ENCODE data around the gene RNF130. TPM values are rescaled to one million over a fixed set of nuclear protein-coding genes. Genes with fewer than 3 reads are reported as not detected.

RNF130 gene
- total and polyA plus RNA-seq, 9 of the 15 experiments (the other 6 are each of a cell fraction or from before 2014, with no cell fraction given) = 5.8 to 39.4 (median 27.1) TPM

- Histone ChIP-seq H3K9me1 (ENCODE audit: control insufficient read depth, insufficient read depth, low read length) (no peaks in the 10 kb centered on the region), H3K4me2 (ENCODE audit: insufficient read depth, low read length) (no peak overlapping the region), H3K9ac (ENCODE audit: insufficient read depth in 1 of 2, low read depth in 2 of 2, low read length in 2 of 2) (no peak overlapping the region), H3K79me2 (ENCODE audit: control insufficient read depth, insufficient read depth, low read length) (no peaks in the 10 kb centered on the region), H3K27me3 (ENCODE audit: control insufficient read depth in 2 of 2, insufficient read depth in 2 of 2, low read length in 2 of 2) (no peaks in the 10 kb centered on the region), H3K4me1 (replicated peaks in 1 of 2; ENCODE audit: control insufficient read depth in 2 of 2, insufficient read depth in 2 of 2, low read length in 2 of 2) (peaks cover 21 to 36% of the 10 kb centered on the region in 2 experiments), H3K9me3 (replicated peaks; ENCODE audit: control insufficient read depth, insufficient read depth, low read depth, low read length) (no peaks in the 10 kb centered on the region; the same call in 1 of the 2 replicates), H3K36me3 (ENCODE audit: control insufficient read depth, insufficient read depth, low read length) (no peaks in the 10 kb centered on the region), H3K27ac (ENCODE audit: extremely low read depth, low read depth, low read length) (no peak overlapping the region), H2AFZ (ENCODE audit: low read depth, low read length) (no peak overlapping the region), H3K4me3 (no peak overlapping the region), H4K20me1 (replicated peaks; ENCODE audit: control insufficient read depth, insufficient read depth, low read length) (no peaks in the 10 kb centered on the region)
- intact Hi-C loops (cut with micrococcal nuclease) (no loop called here), in situ Hi-C loops (cut with MboI) (no loop called here)
- ChIA-PET CTCF (ENCODE audit: low intra/inter-chr PET ratio) (no interaction called here), POLR2A (no interaction called here)
- BruUV-seq (replicated peaks) = no TSS peak
- WGBS (ENCODE audit: insufficient coverage, low coverage, missing lambda C conversion rate) = 56% methylated on average over 5 of the region's 5 CpGs
- no peak for DNase-seq (ENCODE audit: extremely low read depth in 1 of 4, low spot score in 3 of 4)
- ATAC-seq = no peak
- FAIRE-seq = no peak
- TF ChIP-seq ZNF165 (CRISPR knock-in tag; IDR thresholded peaks at IDR 0.05; ENCODE audit: borderline replicate concordance) (no peak), SMAD2 (IDR thresholded peaks at IDR 0.05; ENCODE audit: low read depth, low read length) (no peak), ZBTB17 (CRISPR knock-in tag; IDR thresholded peaks at IDR 0.05) (no peak), ZBTB12 (CRISPR knock-in tag; IDR thresholded peaks at IDR 0.05) (no peak), ZNF561 (CRISPR knock-in tag; conservative IDR thresholded peaks at IDR 0.05) (no peak), CREB3 (tag; conservative IDR thresholded peaks at IDR 0.05; ENCODE audit: low read depth) (no peak), ZNF277 (CRISPR knock-in tag; IDR thresholded peaks at IDR 0.05; ENCODE audit: borderline replicate concordance) (no peak)
- TF ChIP-seq, protein P1, sequence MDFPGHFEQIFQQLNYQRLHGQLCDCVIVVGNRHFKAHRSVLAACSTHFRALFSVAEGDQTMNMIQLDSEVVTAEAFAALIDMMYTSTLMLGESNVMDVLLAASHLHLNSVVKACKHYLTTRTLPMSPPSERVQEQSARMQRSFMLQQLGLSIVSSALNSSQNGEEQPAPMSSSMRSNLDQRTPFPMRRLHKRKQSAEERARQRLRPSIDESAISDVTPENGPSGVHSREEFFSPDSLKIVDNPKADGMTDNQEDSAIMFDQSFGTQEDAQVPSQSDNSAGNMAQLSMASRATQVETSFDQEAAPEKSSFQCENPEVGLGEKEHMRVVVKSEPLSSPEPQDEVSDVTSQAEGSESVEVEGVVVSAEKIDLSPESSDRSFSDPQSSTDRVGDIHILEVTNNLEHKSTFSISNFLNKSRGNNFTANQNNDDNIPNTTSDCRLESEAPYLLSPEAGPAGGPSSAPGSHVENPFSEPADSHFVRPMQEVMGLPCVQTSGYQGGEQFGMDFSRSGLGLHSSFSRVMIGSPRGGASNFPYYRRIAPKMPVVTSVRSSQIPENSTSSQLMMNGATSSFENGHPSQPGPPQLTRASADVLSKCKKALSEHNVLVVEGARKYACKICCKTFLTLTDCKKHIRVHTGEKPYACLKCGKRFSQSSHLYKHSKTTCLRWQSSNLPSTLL (IDR thresholded peaks at IDR 0.05) = no peak
- TF ChIP-seq, protein P2, sequence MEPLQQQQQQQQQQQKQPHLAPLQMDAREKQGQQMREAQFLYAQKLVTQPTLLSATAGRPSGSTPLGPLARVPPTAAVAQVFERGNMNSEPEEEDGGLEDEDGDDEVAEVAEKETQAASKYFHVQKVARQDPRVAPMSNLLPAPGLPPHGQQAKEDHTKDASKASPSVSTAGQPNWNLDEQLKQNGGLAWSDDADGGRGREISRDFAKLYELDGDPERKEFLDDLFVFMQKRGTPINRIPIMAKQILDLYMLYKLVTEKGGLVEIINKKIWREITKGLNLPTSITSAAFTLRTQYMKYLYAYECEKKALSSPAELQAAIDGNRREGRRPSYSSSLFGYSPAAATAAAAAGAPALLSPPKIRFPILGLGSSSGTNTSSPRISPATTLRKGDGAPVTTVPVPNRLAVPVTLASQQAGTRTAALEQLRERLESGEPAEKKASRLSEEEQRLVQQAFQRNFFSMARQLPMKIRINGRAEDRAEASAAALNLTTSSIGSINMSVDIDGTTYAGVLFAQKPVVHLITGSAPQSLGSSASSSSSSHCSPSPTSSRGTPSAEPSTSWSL (CRISPR knock-in tag; IDR thresholded peaks at IDR 0.05; ENCODE audit: borderline replicate concordance) = no peak
- TF ChIP-seq, protein P3, sequence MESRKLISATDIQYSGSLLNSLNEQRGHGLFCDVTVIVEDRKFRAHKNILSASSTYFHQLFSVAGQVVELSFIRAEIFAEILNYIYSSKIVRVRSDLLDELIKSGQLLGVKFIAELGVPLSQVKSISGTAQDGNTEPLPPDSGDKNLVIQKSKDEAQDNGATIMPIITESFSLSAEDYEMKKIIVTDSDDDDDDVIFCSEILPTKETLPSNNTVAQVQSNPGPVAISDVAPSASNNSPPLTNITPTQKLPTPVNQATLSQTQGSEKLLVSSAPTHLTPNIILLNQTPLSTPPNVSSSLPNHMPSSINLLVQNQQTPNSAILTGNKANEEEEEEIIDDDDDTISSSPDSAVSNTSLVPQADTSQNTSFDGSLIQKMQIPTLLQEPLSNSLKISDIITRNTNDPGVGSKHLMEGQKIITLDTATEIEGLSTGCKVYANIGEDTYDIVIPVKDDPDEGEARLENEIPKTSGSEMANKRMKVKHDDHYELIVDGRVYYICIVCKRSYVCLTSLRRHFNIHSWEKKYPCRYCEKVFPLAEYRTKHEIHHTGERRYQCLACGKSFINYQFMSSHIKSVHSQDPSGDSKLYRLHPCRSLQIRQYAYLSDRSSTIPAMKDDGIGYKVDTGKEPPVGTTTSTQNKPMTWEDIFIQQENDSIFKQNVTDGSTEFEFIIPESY (CRISPR knock-in tag; IDR thresholded peaks at IDR 0.05) = no peak
- TF ChIP-seq, protein P4, sequence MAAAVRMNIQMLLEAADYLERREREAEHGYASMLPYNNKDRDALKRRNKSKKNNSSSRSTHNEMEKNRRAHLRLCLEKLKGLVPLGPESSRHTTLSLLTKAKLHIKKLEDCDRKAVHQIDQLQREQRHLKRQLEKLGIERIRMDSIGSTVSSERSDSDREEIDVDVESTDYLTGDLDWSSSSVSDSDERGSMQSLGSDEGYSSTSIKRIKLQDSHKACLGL (CRISPR knock-in tag; IDR thresholded peaks at IDR 0.05; ENCODE audit: borderline replicate concordance, poor library complexity, severe bottlenecking) = no peak
Observed at GRCh38 chr5:180097926-180098325, 26.4 kb upstream of the RNF130 start.
